Sigmoid colon (tissue), 7 donors: ENCODE results near the gene PTGER1. TPM values are rescaled to one million over a fixed set of nuclear protein-coding genes. Genes with fewer than 3 reads are reported as not detected.
"Not testable (repeated sequence)": the region's sequence is repeated elsewhere in the genome, so short reads cannot be mapped to it uniquely, and the experiment has no call there.

Source experiments
- DNase-seq: peaks from one replicate; pipeline ENCODE4 v3.0.0-alpha.2; 2019
- H3K27ac ChIP-seq, 4 donors: fragments of 200-600 bp; sonication (generic); one replicate each; pipeline ENCODE4 v1.5.1; 2016 to 2019; ENCODE audit warnings: mild to moderate bottlenecking in 1 of 4
- H3K27me3 ChIP-seq, 3 donors: fragments of 200-600 bp; sonication (generic); one replicate each; pipeline ENCODE4 v1.5.1; 2019; ENCODE audit warnings: mild to moderate bottlenecking in 1 of 3
- H3K36me3 ChIP-seq, 4 donors: fragments of 200-600 bp; sonication (generic); one replicate each; pipeline ENCODE4 v1.5.1; 2016 to 2019
- H3K4me1 ChIP-seq, 4 donors: fragments of 200-600 bp; sonication (generic); one replicate each; pipeline ENCODE4 v1.5.1; 2017 to 2019
- H3K4me3 ChIP-seq, 4 donors: fragments of 200-600 bp; sonication (generic); one replicate each; pipeline ENCODE4 v1.5.1; 2017 to 2019; ENCODE audit warnings: mild to moderate bottlenecking in 2 of 4, moderate library complexity in 1 of 4
- H3K9me3 ChIP-seq, 4 donors: fragments of 200-600 bp in 3 of 4; sonication (generic) in 3 of 4; one replicate each; pipeline versions ENCODE4 v1.5.1 to v1.6.1; 2013 to 2019
- CTCF ChIP-seq, 4 experiments: fragments of 450-650 bp in 3 of 4; fragments of 200-600 bp in 1 of 4; IDR thresholded peaks; one replicate each; pipeline ENCODE4 v1.5.1; 2016 to 2019; ENCODE audit warnings: antibody characterized with exemption in 4 of 4, mild to moderate bottlenecking in 3 of 4, moderate library complexity in 2 of 4
- EP300 ChIP-seq, 4 donors: sonication (generic); formaldehyde crosslinking; IDR thresholded peaks; one replicate each; pipeline ENCODE4 v1.6.1; 2017; ENCODE audit warnings: antibody characterized with exemption in 4 of 4
- POLR2A ChIP-seq, 2 donors: fragments of 450-650 bp; IDR thresholded peaks; one replicate each; pipeline ENCODE4 v1.6.1; 2016; ENCODE audit warnings: antibody characterized with exemption in 2 of 2, mild to moderate bottlenecking in 2 of 2, moderate library complexity in 2 of 2
- POLR2AphosphoS5 ChIP-seq, 4 donors: sonication (generic); formaldehyde crosslinking; IDR thresholded peaks; one replicate each; pipeline ENCODE4 v1.6.1; 2017; ENCODE audit warnings: antibody characterized with exemption in 4 of 4
- WGBS, 2 donors: extraction: QIAGEN DNeasy Blood & Tissue Kit; methylation state at CpG; one replicate each; pipeline ENCODE4 v1.1.7; 2013; 5-methylcytosine and 5-hydroxymethylcytosine counted together
- intact Hi-C: fragments of 100-400 bp; cut with DNase I; formaldehyde crosslinking; loops from one replicate; pipeline ENCODE4 v1.15.1; 2023
- polyA plus RNA-seq, 3 donors: library from polyadenylated mRNA; stranded (reverse); fragments of 200-250 nt; gene quantifications; one replicate each; pipeline ENCODE4 v1.2.3, GENCODE V29; 2013
- total RNA-seq, 4 donors: library from RNA; depleted of rRNA; stranded (reverse); fragments of >200 nt; gene quantifications; one replicate each; pipeline ENCODE4 v1.1.0, GENCODE V29; 2016
- donor health status: healthy with polysubstance abuse.
- donor health status: Bipolar disorder and iron deficiency.
- donor health status: healthy.

Gene PTGER1
- total and polyA plus RNA-seq, 7 donors: 0.54 to 0.71 (median 0.67) TPM; not detected in 4

GRCh38 chr19:14460935-14461334 is 14.2 kb downstream of the PTGER1 start:
- TF ChIP-seq POLR2A (IDR thresholded peaks at IDR 0.05): no peak
- no peak for TF ChIP-seq POLR2AphosphoS5 (IDR thresholded peaks at IDR 0.05)
- no peak for TF ChIP-seq CTCF (IDR thresholded peaks at IDR 0.05)
- no peak for TF ChIP-seq EP300 (IDR thresholded peaks at IDR 0.05)
- 71 to 97% methylated on average over 2 of the region's 2 CpGs for WGBS, 2 donors
- Histone ChIP-seq H3K27me3 (no peaks in the 10 kb centered on the region), H3K4me3 (no peak overlapping the region), H3K36me3 (peaks cover 32 to 91% (median 46%) of the 10 kb centered on the region in 4 donors), H3K27ac (no peak overlapping the region), H3K4me1 (no peaks in the 10 kb centered on the region), H3K9me3 (no peaks in the 10 kb centered on the region)
- intact Hi-C loops: no loop called here
- no peak for DNase-seq

- TF ChIP-seq EP300 (IDR thresholded peaks at IDR 0.05) (no peak), CTCF (IDR thresholded peaks at IDR 0.05) (no peak), POLR2AphosphoS5 (IDR thresholded peaks at IDR 0.05) (no peak), POLR2A (IDR thresholded peaks at IDR 0.05) (no peak)
- intact Hi-C loops: no loop called here
- WGBS, 2 donors: 72 to 82% methylated on average over 5 of the region's 5 CpGs
- Histone ChIP-seq H3K4me1 (no peaks in the 10 kb centered on the region), H3K4me3 (no peak overlapping the region), H3K27me3 (no peaks in the 10 kb centered on the region), H3K27ac (no peak overlapping the region), H3K36me3 (peaks cover 26 to 89% (median 43%) of the 10 kb centered on the region in 4 donors), H3K9me3 (no peaks in the 10 kb centered on the region)
- no peak for DNase-seq
Measured at GRCh38 chr19:14459703-14460102, 15.5 kb downstream of the PTGER1 start.

- H3K4me3 ChIP-seq, H3K27ac ChIP-seq, intact Hi-C loops, H3K9me3 ChIP-seq, H3K4me1 ChIP-seq, DNase-seq, H3K27me3 ChIP-seq: not testable (repeated sequence)
- peaks cover 18 to 86% (median 57%) of the 10 kb centered on the region in 4 donors for H3K36me3 ChIP-seq
- WGBS, 2 donors: 98 to 99% methylated on average over 3 of the region's 3 CpGs
Measured at GRCh38 chr19:14452303-14452702, 22.9 kb downstream of the PTGER1 start.

GRCh38 chr19:14450876-14451275 is 24.3 kb downstream of the PTGER1 start:
- no peak overlapping the region for H3K27ac ChIP-seq
- 97 to 99% methylated on average over 19 of the region's 19 CpGs for WGBS, 2 donors
- H3K9me3 ChIP-seq: no peaks in the 10 kb centered on the region
- no peak for DNase-seq
- H3K4me1 ChIP-seq: no peaks in the 10 kb centered on the region
- intact Hi-C loops: no loop called here
- no peaks in the 10 kb centered on the region for H3K27me3 ChIP-seq
- no peak overlapping the region for H3K4me3 ChIP-seq
- peaks cover 18 to 91% (median 71%) of the 10 kb centered on the region in 4 donors for H3K36me3 ChIP-seq
- TF ChIP-seq CTCF (IDR thresholded peaks at IDR 0.05): no peak
- TF ChIP-seq POLR2AphosphoS5 (IDR thresholded peaks at IDR 0.05): no peak
- TF ChIP-seq POLR2A (IDR thresholded peaks at IDR 0.05): no peak
- TF ChIP-seq EP300 (IDR thresholded peaks at IDR 0.05): no peak

GRCh38 chr19:14450168-14450874 is 24.8 kb downstream of the PTGER1 start:
- H3K4me1 ChIP-seq: no peaks in the 10 kb centered on the region
- H3K9me3 ChIP-seq: no peaks in the 10 kb centered on the region
- DNase-seq: no peak
- intact Hi-C loops: no loop called here
- no peak overlapping the region for H3K27ac ChIP-seq
- H3K4me3 ChIP-seq: no peak overlapping the region
- H3K36me3 ChIP-seq: peaks cover 18 to 92% (median 72%) of the 10 kb centered on the region in 4 donors
- no peak for TF ChIP-seq EP300 (IDR thresholded peaks at IDR 0.05)
- TF ChIP-seq POLR2A (IDR thresholded peaks at IDR 0.05): no peak
- no peak for TF ChIP-seq CTCF (IDR thresholded peaks at IDR 0.05)
- no peak for TF ChIP-seq POLR2AphosphoS5 (IDR thresholded peaks at IDR 0.05)
- WGBS, 2 donors: 88% methylated on average over 30 of the region's 30 CpGs
- H3K27me3 ChIP-seq: no peaks in the 10 kb centered on the region
